ENCODE data around the gene SLC38A3.

Gene SLC38A3

DNA sequence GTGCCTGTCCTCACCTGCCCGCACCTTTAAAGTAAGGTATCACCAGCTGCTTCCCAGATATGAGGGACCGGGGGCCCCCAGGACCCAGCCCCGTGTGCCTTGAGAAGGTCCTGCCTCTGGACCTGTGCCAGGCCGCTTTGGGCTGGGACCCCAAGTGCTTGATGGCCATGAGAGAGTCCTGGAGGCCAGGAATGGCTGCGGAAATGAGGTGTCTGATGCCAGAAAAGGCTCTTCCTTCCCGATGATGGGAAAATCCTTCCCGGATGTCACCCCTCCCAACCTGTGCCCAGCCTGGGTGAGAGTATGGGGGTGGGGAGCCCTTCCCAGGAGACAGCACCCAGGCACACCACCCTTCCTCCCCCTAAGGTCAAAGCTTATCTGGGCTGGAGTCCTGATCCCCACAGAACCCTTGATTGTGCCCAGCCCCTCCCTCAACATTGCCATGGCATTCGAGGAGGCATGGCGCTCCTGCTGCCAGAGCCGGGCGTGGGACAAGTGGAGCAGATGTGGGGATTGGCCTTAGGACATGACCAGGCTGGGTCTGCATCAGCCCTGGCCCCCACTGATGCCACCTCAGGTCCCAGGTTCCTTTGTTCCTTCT lies 35.7 kb upstream of the SLC38A3 start:
- no peak for DNase-seq

DNA sequence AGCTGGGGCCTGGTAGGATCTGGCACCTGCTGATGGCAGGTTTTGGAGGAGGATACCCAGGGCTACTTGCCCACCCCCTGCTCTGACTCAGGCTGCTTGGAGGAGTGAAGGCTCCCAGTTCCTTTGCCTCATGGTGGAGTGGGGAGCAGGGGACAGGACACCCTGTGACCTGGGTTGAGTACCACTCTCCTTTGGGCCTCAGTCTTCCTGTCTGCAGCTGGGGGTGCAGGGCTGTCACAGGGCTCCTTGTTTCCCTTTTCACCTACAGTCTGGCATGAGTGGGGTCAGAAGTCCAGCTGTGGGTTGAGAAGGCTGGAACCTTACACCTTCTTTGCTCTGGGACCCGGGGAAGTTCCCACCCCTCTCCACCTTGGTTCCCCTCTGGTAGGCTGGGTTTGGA lies 35.2 kb upstream of the SLC38A3 start:
- no peak for DNase-seq

DNA sequence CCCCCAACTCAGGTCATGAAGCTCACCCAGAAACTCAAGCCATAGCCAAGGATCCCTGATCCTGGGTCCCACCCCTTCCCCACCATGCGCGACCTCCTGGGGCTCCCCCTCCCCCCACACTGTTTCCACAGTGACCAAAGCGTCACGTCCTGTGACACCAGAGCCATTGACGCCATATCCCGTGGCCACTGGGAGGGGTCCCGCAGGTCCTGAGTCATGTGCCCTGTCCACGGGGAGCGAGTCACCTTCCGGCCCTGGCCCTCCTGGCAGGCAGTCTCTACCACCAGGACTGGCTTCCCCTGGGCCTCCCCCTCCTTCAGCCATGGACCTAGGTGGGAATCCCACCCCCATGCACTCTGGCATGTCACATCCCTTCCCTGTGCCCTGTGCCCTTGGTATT lies 34.4 kb upstream of the SLC38A3 start:
- no peak for DNase-seq

DNA sequence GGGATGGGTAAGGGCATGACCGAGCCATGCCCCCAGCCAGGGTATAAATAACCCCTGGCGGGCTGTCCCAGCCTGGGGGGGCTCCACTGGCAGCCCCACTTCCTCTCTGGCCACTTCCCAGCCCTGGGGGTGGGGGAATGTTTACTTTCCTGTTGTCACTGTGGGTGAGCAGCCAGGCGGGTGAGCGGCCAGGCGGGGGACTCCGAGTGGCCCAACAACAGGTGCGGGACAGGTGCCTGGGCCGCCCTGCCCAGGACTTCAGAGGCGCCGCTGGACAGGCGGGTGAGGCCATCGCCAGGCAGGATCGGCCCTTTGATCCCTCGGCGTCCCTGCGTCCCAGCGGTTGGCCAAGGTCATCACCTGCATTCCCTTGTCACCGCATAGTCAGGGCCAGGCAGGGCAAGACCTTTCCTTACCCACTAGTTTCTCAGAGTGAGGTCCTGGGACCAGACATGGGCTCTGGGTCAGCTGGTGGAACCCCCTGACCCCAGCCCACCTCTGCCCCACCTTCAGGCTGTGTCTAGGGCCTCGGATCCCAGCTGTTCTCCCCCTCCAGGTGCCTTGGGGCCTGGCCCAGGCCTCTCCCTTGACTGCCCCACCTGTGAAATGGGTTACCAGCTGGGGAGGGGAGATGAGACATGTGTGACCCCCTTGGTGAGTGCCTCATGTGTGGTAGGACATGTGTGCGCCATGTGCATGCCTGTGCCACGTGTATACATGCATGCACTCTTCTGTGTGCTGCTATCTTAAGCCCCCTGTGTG lies 33.4 kb upstream of the SLC38A3 start:
- DNase-seq: no peak

DNA sequence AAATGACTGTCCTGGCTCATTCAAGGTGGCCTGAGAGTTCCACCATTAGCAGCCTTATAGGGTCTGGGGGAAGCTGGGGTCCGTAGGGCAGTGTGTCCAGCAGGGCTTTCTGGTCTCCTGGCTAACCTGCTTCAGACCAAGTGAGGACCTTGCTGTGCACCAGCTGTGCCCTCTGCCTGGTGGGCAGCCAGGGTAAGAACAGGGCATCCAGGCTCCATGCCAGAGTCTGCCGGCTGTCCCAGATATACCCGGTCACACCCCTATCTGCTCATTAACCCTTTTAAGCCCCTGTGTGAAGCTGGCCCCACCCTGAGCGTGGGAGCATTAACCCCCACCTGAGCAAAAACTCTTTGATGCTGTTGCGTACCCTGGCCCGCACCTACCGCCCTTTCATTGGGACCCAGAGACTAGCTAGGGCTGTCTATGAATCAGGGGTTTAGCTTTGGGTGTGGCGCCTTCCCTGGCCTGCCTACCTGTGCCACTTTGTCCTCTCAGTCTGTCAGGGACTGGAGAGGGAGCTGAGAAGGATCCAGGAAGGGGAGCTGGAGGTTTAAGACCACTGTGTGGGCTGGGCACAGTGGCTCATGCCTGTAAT lies 32.3 kb upstream of the SLC38A3 start:
- no peak for DNase-seq

DNA sequence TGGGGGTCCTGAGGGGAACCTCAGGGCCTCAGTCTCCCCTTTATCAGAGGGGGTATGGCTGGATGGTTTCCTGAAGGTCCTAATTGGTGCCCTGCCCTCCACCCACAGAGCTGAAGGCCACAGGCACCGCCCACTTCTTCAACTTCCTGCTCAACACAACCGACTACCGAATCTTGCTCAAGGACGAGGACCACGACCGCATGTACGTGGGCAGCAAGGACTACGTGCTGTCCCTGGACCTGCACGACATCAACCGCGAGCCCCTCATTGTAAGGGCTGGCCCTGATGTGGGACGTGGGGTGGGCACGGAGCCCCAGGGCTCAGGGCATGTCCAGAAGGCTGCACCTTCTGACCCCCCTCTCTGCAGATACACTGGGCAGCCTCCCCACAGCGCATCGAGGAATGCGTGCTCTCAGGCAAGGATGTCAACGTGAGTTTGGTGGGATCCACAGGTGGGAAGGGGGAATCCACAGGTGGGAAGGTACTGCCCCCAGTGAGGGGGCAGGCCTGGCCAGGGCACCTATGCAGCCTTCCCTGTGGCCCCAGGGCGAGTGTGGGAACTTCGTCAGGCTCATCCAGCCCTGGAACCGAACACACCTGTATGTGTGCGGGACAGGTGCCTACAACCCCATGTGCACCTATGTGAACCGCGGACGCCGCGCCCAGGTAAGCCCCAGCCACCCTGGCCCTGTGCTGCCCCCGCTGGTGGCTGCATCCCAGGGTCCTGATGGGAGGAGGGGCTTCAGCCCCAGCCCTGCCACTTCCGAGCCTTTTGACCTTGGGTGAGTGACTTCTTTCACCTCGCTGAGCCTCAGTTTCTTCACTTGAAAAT lies 31.2 kb upstream of the SLC38A3 start:
- no peak for DNase-seq

DNA sequence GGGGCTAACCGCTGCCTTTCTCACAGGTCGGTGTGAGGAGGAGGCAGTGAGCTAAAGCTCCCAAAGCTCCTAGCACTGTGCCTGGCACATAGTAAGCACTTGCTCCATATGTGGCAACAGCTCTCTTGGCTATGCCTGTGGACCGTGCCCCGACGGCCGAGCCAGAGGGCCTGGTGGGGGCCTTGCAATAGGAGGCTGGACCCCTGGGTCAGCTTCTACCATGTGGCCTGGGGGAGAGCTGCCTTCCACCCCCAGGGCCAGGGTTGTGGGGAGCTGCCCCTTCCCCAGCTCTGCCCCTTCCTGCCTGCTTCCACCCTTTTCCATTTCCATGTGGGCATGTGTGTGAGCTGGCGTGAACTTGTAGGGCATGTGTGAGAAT lies 30.6 kb upstream of the SLC38A3 start:
- no peak for DNase-seq

DNA sequence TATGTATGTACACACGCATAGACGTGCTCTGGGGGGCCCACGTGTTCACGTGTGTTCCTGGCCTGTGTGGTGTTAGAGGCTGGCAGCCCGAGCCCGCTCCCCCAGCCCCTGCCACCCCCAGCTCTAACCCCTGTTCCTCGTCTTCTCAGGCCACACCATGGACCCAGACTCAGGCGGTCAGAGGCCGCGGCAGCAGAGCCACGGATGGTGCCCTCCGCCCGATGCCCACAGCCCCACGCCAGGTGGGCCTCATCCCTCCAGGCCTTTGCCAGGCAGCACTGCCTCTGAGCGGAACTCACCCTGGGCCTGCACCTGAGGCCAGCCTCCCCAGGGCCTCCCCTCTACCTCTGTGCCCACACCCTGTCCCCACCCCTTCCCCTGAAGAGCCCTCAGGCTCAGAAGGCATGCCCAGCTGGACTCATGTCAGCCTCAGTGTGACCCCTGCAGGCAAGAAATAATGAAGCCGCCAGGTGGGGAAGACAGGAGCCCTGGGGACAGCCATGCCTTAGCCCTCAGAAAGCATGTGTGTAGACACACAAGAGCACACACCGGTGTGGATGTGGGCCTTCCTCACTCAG lies 30.0 kb upstream of the SLC38A3 start:
- no peak for DNase-seq

DNA sequence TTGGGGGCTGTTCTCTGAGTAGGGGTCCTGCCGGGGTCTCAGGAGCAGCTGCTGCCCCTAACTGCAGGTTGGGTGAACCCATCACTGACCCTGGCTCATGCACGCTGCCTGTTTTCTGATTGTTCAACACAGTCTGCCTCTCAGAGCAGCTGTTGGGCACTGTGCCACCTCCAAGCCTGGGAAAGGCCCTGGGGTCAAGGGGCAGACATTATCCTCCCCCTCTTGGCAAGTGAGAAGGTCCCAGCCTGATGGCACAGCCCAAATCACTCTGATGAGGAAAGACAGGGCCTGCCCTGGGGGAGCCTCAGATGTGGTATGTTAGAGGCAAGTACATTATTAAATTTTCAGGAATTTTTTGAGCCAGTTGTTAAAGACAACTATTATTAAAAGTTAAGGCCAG lies 27.7 kb upstream of the SLC38A3 start:
- DNase-seq: no peak

DNA sequence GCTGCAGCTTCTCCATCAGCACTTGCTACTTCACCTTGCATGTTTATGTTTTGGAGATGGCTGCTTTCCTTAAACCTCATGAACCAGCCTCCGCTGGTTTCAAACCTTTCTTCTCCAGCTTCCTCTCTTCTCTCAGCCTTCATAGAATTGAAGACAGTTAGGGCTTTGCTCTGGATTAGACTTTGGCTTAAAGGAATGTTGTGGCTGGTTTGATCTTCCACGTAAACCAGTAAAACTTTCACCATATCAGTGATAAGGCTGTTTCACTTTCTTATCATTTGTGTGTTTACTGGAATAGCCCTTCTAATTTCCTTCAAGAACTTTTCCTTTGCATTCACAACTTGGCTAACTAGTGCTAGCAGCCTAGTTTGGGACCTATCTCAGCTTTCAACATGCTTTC lies 25.4 kb upstream of the SLC38A3 start:
- DNase-seq: no peak

DNA sequence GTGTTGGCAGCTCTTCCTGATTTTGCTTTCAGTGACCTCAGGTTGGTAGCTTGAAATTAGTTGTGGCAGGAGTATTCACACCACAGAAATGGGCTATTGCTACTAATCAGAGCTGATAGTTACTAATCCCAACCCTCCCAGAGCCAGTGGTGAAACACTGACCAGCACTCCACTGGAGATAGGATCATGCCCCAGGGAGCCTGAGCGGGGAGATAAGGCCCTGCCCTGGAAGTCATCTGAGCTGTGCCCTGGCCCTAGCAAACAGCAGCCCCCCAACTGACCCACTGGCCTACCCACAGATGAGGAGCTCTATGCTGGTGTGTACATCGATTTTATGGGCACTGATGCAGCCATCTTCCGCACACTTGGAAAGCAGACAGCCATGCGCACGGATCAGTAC lies 23.1 kb upstream of the SLC38A3 start:
- no peak for DNase-seq

DNA sequence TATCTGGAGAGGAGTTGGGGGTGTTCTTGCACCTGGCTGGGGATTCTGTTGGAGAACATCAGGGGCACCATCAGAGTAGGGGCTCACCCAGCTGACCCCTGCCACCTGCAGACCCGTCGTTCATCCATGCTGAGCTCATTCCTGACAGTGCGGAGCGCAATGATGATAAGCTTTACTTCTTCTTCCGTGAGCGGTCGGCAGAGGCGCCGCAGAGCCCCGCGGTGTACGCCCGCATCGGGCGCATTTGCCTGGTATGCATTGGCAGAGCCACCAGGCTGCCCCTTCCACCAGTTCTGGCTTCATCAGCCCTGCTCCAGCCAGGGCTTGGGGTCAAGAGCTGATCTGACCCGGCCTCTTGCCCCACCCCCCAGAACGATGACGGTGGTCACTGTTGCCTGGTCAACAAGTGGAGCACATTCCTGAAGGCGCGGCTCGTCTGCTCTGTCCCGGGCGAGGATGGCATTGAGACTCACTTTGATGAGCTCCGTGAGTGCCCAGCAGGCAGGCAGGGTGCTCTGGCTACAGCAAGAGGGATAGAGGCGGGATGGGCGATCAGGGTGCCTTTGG lies 22.5 kb upstream of the SLC38A3 start:
- DNase-seq: no peak

DNA sequence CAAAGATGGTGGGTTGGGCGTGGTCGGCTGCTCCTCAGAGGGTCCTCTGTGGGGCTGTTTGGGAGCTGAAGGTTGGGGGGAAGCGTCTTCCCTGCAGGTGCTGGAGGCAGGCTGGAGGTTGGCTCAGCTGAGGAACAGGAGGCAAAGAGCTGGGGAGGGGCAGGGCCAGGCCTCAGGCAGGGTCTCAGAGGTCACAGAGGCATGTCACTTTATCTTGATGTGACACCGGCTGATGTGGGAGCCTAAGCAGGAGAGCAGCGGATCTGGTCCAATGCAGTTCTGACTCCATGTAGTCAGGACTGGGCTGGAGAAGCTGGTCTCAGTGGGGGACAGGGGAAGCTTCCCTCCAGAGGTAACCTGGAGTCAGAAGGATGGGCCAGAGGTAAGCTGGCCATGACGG lies 21.3 kb upstream of the SLC38A3 start:
- DNase-seq: no peak

DNA sequence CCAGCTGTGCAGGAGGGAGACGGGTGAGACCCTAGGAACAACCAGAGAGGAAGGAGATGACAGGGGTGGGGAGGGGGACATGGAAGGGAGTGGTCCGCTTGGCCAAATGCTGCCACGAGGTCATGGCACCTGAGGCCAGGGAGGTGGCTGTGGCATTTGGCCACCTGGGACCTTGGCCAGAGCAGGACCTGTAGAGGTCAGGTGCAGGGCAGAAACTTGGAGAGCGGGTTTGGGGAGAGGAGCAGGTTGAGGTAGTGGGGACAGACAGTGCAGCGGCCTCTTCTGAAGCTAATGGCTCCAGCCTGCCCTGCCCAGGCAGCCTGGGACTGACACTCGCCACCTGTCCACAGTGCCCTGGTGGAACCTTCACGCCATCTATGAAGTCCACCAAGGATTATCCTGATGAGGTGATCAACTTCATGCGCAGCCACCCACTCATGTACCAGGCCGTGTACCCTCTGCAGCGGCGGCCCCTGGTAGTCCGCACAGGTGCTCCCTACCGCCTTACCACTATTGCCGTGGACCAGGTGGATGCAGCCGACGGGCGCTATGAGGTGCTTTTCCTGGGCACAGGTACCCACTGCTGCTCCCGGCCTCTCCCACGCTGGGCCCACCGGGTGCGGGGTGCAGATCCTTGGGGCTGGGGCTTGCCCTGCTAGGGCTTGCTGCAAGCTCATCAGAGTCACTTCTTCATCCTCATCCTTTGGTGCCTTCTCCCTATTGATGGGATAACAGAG lies 20.7 kb upstream of the SLC38A3 start:
- DNase-seq: no peak

DNA sequence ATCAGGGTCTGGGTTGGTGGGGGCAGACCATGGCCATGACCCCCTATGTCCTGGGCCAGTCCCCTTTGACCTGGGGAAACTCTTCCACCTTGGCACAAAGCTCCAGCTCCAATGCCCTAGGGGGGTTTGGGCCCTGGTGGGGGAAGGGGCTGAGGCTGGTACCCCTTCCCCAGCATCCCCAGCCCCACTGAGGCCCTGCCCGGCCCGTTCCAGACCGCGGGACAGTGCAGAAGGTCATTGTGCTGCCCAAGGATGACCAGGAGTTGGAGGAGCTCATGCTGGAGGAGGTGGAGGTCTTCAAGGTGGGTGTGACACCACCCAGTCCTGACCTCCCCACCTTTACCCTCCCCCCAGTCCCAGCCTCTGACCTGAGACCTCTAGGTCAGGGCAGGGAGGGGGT lies 19.8 kb upstream of the SLC38A3 start:
- DNase-seq: no peak

DNA sequence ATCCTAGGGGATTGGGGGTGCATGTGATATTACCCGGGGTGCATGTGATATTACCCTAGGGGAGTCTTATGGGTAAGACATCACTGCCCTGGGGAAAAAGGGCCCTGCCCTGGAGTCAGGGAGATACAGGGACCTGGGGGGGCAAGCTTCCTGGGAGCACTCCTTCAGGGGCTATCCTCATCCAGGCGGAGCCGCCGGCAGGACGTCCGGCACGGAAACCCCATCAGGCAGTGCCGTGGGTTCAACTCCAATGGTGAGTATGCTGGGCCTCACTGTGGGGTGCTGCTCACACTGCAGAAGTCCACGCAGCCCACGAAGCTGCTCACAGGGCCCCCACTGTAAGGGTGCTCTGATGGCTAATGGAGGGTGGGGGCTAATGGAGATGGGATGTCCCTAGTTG lies 19.0 kb upstream of the SLC38A3 start:
- DNase-seq: no peak

DNA sequence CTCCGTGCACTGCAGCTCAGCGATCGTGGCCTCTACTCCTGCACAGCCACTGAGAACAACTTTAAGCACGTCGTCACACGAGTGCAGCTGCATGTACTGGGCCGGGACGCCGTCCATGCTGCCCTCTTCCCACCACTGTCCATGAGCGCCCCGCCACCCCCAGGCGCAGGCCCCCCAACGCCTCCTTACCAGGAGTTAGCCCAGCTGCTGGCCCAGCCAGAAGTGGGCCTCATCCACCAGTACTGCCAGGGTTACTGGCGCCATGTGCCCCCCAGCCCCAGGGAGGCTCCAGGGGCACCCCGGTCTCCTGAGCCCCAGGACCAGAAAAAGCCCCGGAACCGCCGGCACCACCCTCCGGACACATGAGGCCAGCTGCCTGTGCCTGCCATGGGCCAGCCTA lies 17.3 kb upstream of the SLC38A3 start:
- DNase-seq: no peak

DNA sequence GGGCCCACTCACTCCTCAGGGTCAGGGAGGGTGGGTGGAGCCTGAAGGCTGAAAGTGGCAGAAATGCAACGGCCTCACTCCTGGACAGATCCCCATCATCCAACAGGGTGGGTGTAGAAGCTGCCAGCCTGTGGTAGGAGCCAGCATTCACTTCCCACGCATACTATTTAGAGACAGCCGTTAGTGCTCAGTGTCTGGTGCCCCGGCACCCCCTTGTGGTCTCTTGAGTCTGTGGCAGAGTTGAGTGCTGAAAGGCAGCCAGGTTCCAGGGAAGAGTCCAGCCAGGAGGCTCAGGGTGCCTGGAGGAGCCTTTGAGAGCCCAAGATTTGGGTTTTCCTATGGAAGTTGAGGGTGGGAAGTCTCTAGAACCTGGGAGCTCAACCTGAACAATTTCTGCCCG lies 15.8 kb upstream of the SLC38A3 start:
- peak; percentile 26 for DNase-seq

DNA sequence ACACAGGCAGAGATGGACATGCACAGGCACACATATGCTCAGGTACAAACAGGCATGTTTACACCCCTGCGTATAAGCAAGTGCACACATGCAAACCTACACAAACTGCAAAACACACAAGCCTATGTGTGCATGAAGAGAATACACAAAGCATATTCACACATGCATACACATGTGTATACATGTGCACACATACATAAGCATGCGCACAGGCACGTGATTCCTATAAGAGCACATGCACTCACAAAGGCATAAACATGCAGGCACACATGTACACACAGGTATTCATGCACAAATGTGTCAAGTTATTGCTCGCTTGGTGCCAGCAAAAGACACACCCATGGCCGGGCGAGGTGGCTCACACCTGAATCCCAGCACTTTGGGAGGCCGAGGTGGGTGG lies 15.1 kb upstream of the SLC38A3 start:
- no peak for DNase-seq

DNA sequence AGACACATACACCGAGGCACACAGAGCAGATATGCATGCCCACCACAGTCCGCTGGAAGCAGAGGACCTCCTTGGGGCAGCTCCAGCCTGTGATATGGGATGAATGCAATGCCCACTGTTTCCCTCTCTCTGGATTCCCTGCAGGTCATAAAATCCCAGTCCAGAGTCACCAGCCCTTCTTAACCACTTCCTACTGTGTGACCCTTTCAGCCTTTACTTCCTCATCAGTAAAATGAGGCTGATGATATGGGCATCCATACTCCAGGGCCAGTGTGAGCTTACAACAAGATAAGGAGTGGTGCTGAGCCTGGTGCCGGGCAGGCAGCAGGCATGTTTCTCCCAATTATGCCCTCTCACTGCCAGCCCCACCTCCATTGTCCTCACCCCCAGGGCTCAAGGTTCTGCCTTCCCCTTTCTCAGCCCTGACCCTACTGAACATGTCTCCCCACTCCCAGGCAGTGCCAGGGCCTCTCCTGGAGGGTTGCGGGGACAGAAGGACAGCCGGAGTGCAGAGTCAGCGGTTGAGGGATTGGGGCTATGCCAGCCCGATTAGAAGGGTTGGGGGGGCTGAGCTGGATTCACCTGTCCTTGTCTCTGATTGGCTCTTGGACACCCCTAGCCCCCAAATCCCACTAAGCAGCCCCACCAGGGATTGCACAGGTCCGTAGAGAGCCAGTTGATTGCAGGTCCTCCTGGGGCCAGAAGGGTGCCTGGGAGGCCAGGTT lies 14.0 kb upstream of the SLC38A3 start, which contains the start of gene GNAT1:
TSS of gene GNAT1 (plus strand) at position 675 of the 725 bp plus-strand sequence. CDS start 116 bp downstream, outside the sequence.
- no peak for DNase-seq

DNA sequence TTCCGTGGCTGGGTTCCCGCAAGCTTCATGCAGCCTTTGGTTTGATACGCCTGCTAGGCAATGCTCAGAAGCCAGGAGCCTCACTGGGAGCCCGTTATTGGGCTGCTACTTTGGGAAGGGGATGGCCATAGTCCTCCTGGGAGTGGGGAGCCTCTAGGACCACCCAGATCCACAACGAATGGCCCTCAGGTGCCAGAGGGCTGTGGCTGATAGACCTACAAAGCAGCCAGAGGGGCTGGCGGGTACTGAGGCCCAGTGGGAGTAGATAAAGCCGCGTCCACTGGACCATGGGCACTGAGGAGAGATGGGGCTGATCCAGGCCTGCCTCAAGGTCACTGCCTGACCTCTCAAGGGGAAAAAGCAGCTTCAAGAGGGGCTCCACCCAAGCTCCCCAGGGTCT lies 12.9 kb upstream of the SLC38A3 start:
- no peak for DNase-seq
